ENCODE results near the gene SLX4IP.
"Not testable (repeated sequence)": the region's sequence is repeated elsewhere in the genome, so short reads cannot be mapped to it uniquely, and the experiment has no call there.

SLX4IP gene

DNA sequence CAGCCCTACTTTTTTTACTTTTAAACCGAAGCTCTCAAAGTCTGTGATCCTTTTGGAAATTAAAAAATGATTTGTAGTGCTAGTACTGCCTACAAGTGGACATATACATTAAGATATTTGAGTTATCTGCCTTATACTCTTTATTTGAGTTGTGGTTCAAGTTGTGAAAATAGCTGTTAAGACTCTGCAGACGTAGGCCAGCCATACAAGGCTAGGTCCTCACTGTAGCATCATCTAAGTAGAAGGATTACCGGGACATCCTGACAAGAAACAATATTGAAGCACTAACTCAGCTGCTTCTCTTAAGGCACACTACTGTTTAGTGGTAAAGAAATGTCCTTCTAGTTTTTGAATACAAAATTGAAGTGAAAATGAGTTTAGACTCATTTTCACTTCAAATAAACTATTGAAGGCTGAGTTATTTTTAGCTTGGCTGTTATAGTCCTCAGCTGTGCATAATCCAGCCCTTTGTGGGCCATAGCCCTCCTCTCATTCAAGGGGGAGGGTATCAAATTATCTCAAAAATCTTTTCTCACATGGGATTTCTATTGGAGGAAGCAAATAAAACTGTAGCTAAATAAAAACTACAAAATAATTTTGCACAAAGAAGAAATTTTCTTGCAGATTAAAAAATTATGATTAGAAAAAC lies 170.6 kb downstream of the SLX4IP start:
- no peak for DNase-seq (ENCODE audit: low read depth)

DNA sequence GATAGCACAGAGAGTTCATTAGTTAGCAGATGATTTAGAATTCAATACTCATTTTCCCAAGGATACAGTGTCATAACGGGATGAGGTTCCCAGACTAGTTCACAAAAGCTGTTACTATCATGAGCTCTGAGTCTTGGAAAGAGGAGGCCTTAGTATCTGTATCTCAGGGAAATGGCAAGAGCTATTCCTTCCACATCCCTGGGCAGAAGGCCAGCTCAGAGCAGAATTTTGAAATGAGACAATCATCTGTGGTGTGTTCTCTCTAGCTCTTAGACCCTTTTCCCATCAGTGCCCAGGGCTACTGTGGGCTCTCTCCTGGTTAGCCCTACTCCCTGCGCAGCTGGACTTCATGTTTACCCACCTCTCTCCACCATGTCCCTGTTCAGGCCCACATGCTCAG lies 174.2 kb downstream of the SLX4IP start:
- no peak for DNase-seq (ENCODE audit: low read depth)

DNA sequence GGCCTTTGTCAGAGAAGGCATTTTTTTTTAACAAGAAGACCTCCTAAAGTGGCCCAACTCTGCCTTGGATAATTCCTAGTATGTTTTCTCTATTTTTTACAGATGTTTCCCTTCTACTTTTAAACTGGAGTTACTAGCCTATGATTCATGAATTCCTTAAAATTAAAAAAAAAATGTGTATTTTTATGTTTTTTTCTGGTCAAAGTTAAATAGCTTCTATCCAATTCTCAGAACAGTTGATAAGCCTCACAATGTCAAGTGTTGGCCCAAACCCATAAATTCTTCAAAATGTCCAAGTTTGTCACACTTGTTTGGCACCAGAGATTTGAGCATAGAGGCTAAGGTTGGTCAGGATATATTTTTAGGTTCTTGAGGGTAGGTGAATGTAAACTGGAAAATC lies 174.7 kb downstream of the SLX4IP start:
- no peak for DNase-seq (ENCODE audit: low read depth)

DNA sequence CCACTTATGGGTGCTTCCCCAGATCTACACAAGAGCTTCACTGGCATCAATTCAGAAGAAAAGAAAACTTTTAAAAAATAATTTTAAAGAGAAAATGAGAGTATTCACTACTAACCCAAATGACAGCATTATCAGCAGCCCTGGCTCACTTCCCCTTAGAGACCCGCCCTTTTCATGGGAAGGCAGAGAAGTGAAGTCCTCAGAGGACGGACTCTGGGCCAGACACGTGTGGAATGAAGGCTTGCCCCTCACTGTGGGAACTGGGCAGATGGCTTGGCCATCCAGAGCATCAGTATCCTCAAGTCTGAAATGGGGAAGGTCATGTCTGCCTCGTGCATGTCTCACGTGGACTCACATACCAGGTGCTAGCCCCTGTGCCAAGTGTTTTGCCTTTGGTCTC lies 175.1 kb downstream of the SLX4IP start:
- no peak for DNase-seq (ENCODE audit: low read depth)

DNA sequence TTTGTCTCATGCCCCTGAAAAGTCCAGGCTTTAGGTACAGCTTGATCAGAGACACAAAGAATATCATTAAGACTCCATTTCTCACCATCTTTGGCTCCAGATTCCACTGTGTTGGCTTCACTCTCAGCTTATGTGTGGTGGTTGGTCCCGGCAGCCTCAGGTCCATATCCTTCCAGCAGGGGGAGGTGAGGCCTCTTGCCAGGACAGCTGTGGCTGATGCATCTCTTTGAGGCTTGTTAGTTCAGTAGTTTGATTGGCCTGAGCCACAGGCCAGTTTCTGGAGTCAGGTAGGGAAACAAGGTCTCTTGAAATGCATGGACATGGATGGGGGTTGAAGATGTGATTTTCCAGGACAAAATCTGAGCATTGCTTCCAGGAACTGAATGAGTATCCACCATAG lies 176.3 kb downstream of the SLX4IP start:
- no peak for DNase-seq (ENCODE audit: low read depth)

DNA sequence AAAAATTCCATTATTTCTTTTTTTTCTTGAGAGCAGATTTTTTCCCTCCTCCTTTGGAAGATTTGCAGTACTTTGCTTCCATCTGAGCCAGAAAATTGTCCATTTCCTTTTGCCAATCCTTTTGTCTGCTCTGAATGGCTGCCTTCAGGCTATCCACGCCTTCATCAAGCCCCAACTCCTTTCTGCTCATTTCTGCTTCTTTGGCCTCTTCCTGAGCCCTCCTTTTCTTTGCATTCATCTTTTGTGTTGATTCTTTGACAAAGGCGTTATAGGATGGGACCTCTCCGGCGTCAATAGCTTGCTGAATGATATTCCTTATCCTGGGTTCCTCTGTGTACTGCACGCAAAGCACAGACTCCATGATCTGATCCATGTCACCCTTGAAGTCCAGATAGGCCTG lies 178.3 kb downstream of the SLX4IP start:
- not testable (repeated sequence) for DNase-seq (ENCODE audit: low read depth)

DNA sequence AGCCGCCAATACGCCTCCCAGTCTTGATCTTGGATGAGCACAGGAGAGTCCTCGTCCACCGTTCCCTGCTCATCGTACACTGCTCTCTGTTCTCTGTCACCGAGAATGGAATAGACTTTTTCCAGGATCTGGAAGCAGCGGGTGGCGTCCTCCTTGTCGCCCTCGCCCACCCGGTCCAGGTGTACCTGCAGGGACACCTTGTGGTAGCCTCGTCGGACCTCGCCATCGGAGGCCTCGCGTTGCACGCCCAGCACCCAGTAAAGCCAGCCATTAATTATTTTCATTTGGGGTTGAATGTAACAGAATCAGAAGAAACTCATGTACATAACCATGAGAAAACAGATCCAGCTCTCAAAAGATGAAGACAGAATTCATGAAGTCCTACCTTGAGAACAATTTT lies 178.8 kb downstream of the SLX4IP start:
- DNase-seq (ENCODE audit: low read depth): no peak

DNA sequence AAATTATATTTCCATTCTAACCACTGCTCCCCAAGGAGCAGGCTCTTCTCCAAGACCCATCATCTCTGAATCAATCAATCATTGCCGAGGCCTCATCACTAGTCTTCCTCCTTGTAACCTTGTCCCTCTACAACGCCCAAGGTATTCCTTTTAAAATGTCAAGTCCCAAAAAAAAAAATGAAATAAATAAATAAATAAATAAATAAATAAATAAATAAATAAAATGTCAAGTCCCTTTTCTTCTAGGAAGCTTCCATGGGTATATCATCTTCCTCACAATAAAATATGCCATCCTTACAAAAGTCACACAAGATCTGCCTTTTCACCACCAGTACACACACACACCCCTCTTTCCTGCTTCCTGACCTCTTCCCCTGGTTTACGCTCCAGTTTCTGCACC lies 181.1 kb downstream of the SLX4IP start:
- DNase-seq (ENCODE audit: low read depth): no peak

DNA sequence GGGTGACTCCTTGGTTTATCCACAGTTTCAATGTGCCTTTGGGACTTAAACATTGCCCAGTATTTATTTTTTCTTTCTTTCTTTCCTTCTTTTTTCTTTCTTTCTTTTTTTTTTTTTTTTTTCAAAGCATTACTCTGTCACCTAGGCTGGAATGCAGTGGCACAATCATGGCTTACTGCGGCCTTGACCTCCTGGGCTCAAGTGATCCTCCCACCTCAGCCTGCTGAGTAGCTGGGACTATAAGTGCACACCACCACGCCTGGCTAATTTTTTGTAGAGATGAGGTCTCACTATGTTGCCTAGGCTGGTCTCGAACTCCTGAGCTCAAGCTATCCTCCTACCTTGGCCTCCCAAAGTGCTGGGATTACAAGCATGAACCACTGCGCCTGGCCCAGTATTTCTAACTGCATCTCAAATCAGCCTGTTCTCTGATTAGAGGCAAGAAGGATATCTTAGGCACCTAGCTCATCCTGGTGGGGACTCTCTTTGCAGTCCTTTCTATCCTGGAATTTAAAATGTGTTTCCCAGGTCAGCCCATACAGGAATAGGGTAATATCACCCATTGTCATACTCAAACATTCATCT lies 182.5 kb downstream of the SLX4IP start:
- not testable (repeated sequence) for DNase-seq (ENCODE audit: low read depth)

DNA sequence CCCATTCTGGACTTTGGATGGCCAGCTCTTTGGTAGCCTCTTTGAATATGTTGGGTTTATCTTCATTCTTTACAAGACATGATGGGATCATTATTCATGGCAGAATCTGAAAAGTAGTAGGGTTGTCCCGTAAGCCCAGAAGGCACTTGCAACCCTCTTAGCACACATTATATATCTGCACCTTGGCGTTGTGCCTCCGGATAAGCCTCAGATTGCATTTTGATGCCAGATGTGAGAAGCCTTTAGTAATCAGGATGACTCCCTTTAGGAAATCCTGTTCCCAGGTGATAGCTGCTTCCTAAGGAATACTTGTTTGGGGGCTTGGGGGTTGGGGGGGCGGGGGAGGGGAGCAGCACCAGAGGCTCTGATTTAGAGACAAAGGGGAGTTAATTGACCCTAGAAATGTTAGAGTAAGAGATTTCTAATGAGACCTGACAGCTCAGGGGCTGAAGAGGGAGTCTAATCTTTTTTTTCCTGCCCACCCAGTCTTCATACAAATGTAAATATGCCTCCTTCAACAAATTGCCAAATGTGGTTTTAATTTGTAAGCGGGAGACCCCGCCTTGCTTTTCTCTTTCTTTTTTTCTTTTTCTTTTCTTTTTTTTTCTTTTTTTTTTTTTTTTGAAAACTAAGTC lies 183.6 kb downstream of the SLX4IP start:
- DNase-seq (ENCODE audit: low read depth): no peak

DNA sequence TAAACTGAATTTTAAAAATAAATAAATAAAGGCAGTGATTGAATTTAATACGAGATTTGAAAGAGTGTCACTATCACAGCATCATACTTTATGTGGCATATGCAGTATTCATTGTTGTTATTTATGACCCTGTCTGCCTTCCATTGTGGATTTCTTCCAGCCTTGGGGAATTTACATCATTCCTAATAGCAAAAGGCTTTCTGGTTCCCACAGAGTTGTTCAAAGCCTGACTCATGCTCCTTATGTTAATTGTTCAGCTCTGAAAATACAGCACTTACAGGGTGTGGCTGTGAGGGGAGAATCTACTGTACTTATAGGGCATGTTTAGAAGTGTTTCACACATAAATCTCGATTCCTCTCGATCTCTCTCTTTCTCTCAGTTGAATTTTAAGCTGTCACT lies 184.3 kb downstream of the SLX4IP start:
- no peak for DNase-seq (ENCODE audit: low read depth)

DNA sequence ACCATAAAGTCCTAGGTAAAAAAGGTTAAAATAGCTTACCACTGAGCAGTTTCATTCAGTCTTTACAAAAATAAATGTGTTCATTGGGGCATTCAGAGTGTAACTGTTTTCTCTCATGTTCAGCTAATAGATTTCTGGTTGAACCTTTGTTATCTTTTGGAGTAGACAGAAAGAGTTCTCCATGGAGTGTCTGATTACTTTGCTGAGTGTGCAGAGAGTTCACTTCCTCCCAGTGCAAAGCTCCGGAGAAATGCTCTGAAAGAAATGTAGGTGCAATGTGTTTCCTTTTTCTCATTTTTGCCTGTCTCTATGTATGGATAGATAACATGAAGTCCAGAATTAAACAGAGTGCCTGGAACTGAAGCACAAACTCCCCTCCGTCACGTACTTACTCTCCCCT lies 186.0 kb downstream of the SLX4IP start:
- no peak for DNase-seq (ENCODE audit: low read depth)

DNA sequence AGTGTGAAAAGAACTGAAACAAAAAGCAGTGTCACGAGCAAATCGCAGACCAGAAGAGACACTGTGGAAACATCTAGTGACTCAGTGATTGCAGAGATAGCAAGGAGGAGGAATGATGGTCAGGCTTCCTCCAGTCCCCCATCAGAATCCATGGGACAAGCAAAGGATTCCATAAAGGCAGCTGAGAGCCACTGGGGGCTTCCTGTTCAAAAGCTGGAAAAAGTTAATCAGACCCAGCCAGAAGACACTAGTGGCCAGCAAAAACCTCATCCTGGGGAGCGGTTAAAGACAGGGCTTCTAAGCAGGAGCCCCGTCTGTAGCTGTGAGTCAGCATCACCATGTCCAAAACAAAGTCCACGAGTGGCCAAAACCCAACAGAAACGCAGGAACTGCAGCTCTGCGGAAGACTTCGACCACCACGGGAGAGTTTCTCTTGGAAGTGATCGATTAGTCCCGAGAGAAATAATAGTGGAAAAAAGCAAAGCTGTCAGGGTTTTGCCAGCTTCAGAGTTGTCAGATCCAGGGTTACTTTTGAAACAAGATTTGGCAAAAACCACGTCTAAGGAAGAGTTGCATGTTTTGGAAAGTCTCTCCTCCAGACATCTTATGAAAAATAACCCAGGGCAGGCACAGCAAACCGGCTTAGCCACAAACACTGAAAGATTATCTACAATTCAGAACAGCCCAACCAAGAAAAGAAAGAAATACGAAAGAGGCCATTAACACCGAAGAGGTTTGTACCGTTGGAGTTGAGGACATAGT lies 187.7 kb downstream of the SLX4IP start:
- no peak for DNase-seq (ENCODE audit: low read depth)

DNA sequence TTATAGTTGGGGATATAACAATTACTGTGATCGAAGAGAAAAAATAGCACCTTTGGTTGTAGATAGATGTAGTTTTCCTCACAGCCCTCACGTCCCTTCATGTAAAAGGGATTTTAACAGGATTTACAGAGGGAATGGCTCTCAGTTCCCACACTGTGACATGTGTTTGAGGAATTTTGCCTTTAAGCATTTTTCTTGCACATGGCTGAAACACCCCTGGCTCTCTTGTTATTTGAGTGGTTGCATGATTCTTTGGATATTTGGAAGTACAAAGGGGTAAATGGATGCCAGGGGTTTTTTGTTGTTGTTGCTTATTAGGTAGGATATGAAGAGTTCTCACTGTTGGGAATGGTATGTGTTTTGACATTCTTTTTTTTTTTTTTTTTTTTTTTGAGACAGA lies 190.5 kb downstream of the SLX4IP start:
- DNase-seq (ENCODE audit: low read depth): no peak

DNA sequence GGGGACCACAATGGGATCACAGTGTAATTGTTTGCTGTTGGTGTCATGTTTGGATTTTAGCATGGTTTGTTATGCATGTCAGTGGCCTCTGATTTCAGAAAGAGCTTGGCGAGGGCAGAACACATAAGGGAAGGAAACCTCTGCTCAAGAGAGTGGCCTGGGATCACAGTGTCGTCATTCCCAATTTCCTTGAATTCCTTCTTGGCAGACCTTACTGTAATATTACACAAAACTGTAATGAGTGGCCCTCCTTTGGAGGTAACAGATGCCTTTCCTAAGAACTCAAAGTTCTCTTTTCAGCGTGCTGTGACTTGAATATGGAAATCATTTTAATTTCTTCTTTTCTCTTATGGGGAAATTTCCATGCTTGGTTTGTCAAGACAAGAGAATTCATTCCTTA lies 191.8 kb downstream of the SLX4IP start:
- no peak for DNase-seq (ENCODE audit: low read depth)

DNA sequence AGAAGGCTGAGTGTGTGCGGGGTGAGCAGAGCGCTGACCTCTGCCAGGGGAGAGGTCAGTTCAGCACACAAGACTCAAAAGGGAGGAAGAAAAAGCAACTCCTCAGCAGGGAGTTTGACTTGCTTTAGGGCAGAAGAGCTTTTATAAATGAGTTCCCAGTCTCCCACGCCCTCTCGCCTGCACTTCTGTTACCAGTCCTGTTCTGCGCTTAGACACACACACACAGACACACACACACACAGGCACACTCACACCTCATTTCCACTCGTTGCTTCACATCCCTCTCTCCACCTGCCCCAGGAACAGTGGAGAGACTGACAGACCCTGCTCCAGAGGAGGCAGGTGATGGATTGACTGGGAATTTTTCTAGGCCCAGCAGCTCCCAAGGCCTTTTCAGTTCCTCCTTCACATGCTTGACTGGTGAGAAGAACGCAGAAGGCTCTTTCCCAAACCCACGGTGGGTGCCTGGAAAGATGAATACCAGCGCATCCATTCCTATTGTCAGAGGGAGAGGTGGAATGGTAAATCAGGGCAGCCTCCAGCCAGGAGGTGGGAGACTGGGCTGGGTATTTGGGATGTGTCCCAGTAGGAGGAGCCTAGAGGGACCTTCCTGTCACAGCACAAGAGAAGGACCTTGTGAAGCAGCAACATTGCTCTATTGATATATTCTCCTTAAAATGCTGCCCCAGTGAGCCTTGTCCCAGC lies 195.0 kb downstream of the SLX4IP start:
- DNase-seq (ENCODE audit: low read depth): no peak

DNA sequence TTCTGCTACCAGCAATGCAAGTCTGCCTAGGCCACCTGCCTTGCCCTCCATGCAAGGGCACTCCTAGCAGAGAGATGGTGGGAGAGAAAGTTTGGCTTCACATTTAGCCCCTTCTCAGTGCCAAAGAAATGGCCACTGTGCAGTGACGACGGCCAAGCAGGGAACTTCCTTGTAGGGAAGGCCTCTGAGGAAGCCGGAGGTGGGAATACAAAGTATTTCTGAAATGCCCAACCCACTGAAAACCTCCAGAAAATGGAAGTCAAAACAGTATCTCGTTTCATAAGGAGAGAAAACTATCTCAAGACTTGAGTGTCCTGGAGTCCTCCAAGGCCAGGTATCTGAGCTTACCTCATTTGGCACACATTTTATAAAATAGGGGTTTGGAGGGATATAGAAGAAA lies 196.0 kb downstream of the SLX4IP start:
- DNase-seq (ENCODE audit: low read depth): no peak

DNA sequence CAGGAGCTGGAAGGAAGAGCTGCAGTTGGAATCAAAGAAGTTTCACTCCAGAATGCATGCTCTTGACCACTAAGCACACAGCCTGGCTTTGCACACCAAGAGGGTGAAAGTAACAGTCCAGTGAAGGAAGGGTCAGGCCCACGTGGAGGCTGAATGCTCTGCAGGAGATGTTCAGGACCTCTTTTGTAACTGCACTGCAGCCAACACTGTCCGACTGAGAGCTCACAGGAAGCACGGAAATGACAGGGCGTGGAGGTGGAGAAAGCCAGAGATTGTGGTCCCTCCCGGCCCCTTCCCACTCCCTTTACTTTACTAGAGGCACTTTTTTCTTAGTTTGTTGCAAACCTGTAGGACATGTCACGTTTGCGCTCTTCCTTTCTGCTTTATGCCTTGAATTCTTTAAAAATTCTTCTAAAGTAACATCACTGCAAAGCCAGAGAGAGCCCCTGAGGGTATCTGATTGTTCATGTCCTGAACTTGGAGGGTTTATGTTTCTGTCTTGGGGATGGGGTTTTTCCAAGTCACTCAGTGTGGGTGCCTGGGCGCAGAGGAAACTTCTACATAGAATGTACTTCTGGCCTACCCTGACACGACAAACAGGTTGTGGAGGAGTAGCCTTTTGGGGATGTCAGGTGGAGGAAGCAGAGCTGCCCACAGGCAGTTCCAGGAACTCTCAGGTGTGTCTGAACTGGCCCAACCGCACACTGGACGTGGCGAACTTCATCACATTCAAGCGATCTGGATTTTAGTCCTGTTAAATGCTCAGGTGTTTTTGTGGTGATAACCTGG lies 197.8 kb downstream of the SLX4IP start:
- no peak for DNase-seq (ENCODE audit: low read depth)

DNA sequence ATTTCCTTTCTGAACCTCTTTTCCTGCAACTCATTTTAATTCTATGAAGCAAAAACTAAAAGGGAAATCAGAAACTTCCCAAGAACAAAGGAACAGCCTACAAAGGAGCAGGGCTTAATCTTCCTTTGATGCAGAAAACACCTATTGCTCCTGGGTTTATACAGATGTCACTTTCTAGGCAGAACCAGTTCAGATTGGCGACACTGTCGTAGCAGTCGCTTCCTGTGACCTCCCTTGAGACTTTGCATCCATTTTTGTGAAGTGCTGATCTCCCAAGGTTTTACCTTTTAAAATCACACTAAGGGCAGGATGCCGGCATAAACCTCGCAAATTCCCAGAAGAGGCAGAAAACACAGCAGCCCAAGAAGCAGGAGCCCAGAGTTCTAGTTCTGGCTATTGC lies 198.6 kb downstream of the SLX4IP start:
- DNase-seq (ENCODE audit: low read depth): no peak

DNA sequence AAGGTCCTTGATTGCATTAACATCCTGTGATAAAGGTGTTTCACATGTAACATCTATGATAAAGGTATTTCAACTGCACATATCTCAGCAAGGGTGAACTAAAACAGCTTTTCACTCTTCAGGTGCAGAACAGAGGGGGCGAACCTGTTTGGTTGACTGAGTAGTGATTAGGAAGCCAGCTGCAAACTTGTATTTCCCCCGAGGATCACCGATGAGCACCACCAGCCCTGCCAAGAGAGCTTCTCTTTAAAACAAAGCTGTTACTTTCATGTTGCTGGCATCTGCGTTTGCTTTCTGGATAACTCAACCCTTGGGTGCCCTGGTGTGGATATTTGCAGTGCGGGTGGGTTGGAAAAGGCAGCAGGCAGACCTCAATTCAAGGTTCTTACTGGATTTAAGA lies 199.1 kb downstream of the SLX4IP start:
- DNase-seq (ENCODE audit: low read depth): no peak

DNA sequence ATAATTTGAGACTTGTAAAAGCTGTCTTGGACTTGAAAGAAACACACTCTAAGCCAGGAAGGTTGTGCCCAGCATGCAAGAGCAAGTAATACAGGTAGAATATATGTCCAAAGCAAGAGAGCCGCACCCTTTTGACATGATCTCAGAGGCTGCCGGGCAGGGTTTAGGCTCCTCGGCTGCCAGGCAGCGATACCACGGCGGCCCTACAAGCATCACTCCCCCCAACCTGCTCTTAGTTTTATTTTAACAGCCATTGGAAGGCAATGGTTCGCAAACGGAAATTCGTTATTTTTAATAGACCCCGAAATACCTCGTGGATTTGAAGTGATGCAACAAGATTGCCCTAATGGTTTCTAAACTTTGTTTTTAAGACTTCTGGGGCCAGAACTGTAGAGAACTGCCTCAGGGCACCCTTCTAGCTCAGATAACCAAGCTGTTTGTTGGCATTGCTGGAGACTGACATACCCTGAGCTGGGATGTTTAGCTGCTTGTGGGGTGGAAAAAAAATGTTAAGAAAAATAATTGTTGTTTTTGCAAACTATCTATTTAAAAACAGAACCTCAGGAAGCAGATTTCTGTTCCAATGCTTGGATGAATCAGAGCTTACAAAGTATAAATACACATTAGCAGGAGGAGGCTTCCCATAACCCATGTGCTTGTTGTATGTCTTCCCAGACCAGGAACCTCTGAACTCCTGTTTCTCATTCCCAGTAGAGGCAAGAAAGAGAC lies 199.7 kb downstream of the SLX4IP start:
- no peak for DNase-seq (ENCODE audit: low read depth)
